ENCODE results near the gene NDUFB7. TPM values are rescaled to one million over a fixed set of nuclear protein-coding genes. Genes with fewer than 3 reads are reported as not detected.

NDUFB7 gene
- total RNA-seq, 2 donors from 2014 or later: 507 to 534 TPM

DNA sequence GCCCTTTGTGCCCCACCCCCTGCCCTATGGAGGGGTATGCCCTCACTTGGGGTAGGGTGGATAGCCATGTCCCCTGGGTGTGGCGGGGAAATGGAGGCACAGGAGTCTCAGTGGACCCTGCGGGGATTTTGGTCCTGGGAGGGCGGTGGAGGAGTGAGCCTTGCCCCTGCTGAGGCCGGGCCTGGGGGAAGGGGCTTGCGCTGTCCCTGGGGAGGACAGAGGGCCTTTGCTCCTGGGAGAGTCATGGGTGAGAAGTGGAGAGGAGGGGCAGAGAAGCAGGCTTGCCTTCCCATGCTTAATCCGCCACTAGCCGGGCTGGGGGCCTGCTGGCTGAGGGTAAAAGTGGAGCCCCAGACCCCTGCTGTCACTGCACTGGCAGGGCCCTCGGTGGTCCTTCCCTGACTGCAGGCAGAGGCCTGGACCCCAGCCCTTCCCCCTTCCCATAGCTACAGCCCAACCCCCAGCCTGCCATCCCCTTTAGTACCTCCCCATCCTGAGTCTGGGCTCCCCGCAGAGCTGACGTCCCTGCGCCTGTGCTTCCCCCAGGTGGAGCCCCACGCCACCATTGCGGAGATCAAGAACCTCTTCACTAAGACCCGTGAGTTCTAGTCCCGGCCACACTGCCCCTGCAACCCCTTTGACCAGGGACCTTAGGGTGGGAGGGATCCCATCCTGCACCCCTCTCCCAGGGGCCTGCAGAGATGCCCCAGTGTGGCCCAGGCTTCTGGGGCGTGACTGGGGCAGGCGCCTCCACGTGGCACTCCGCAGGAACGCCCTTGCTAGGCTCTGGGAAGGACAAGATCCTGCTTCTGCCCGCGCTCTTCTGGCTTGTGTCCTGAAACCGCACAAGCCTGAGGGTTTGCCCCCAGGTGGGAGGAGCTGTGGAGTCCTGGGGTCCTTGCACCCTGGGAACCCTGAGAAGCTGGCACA is 8.9 kb downstream of the NDUFB7 start:
- H3K27ac ChIP-seq: peak overlapping the region; percentile 60 to 63

DNA sequence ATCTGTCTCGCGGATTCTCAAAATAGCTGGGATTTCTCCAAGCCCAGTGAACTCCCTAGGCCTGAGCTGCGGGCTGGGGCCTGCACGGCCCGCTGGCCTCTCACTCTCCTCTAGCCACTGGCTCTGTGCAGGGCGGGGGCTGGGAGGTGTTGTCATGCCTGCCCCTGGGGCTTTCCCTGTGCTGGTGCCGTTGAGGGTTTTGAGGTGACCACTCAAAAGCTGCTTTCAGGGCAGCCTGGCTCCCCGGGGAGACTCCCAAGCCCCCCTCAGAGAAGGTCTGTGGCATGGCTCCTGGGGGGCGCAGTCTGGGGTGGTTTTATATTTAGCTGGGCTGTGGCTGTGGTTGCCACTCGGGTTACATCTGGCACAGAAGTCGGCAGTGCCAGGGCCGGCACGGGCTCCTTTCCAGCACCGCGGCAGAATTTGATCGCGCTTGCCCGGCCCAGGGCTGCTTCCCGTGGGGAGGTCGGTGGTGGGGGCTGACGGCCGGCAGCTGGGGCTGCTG is 10.0 kb downstream of the NDUFB7 start:
- no peak overlapping the region for H3K4me3 ChIP-seq
- peaks cover 5% of the 10 kb centered on the region for H3K4me1 ChIP-seq (replicated peaks)
- TF ChIP-seq POLR2AphosphoS5 (IDR thresholded peaks at IDR 0.05) (no peak), POLR2A (IDR thresholded peaks at IDR 0.05) (no peak)
- TF ChIP-seq, protein P1, sequence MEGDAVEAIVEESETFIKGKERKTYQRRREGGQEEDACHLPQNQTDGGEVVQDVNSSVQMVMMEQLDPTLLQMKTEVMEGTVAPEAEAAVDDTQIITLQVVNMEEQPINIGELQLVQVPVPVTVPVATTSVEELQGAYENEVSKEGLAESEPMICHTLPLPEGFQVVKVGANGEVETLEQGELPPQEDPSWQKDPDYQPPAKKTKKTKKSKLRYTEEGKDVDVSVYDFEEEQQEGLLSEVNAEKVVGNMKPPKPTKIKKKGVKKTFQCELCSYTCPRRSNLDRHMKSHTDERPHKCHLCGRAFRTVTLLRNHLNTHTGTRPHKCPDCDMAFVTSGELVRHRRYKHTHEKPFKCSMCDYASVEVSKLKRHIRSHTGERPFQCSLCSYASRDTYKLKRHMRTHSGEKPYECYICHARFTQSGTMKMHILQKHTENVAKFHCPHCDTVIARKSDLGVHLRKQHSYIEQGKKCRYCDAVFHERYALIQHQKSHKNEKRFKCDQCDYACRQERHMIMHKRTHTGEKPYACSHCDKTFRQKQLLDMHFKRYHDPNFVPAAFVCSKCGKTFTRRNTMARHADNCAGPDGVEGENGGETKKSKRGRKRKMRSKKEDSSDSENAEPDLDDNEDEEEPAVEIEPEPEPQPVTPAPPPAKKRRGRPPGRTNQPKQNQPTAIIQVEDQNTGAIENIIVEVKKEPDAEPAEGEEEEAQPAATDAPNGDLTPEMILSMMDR (IDR thresholded peaks at IDR 0.05): no peak
- peak; percentile 38 for DNase-seq (ENCODE audit: low spot score)
- H3K36me3 ChIP-seq: no peaks in the 10 kb centered on the region
- no peaks in the 10 kb centered on the region for H3K27me3 ChIP-seq (replicated peaks; ENCODE audit: insufficient read depth)
- peak overlapping the region; percentile 60 to 63 for H3K27ac ChIP-seq
- intact Hi-C loops (cut with DNase I): no loop called here
- WGBS: 44% methylated on average over 21 of the region's 22 CpGs
- H3K9me3 ChIP-seq: no peaks in the 10 kb centered on the region

More for the DNA sequence above, 8.9 kb downstream of the NDUFB7 start:
- H3K36me3 ChIP-seq: no peaks in the 10 kb centered on the region
- intact Hi-C loops (cut with DNase I): no loop called here
- no peak overlapping the region for H3K4me3 ChIP-seq
- peaks cover 5% of the 10 kb centered on the region for H3K4me1 ChIP-seq (replicated peaks)
- DNase-seq (ENCODE audit: low spot score): no peak
- WGBS: 80% methylated on average over 23 of the region's 23 CpGs
- no peak for TF ChIP-seq POLR2AphosphoS5 (IDR thresholded peaks at IDR 0.05)
- TF ChIP-seq, protein P1 (IDR thresholded peaks at IDR 0.05): no peak
- no peak for TF ChIP-seq POLR2A (IDR thresholded peaks at IDR 0.05)
- H3K27me3 ChIP-seq (replicated peaks; ENCODE audit: insufficient read depth): no peaks in the 10 kb centered on the region
- H3K9me3 ChIP-seq: no peaks in the 10 kb centered on the region

DNA sequence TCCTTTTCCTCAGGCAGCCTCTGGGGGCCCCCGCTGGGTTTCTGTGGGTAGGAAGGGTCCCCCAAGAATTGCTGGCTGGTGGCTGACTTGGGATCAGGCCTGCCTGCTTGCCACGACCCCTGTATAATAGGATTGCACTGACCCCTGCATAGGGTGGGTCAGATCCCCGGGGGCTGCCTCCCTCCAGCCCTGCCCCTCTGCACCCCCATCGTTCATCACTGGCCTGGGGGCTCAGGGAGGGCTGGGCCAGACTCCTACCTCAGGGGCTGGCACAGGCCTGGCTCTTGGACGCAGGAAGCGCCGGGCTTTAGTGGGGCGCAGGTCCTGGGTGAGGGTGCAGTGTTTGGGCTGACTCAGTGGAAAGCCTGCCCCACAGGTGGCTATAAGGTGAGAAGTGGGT is 10.6 kb downstream of the NDUFB7 start:
- peak overlapping the region; percentile 60 to 63 for H3K27ac ChIP-seq

DNA sequence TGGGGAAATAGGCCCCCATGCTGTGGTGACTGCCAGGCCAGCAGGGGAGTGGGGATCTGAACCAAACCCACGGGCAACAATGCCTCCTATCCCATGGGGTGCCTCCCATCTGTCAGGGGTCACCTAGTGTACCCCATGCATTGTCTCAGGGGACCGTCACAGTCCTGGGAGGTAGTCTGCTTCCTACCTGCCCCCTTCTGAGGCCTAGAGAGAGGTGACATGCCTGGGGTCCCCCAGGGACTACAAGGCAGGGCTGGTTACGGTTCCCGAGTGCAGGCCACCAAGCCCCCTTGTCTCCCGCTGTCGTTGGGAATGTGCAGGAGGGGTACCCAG is 11.1 kb downstream of the NDUFB7 start:
- no peak for DNase-seq (ENCODE audit: low spot score)
- Histone ChIP-seq H3K9me3 (no peaks in the 10 kb centered on the region), H3K27me3 (replicated peaks; ENCODE audit: insufficient read depth) (no peaks in the 10 kb centered on the region), H3K36me3 (no peaks in the 10 kb centered on the region), H3K4me1 (replicated peaks) (peaks cover 11% of the 10 kb centered on the region), H3K4me3 (no peak overlapping the region), H3K27ac (peak overlapping the region in 1 of 2 donors; percentile 63)
- 80% methylated on average over 5 of the region's 6 CpGs for WGBS
- TF ChIP-seq POLR2A (IDR thresholded peaks at IDR 0.05): no peak
- no peak for TF ChIP-seq POLR2AphosphoS5 (IDR thresholded peaks at IDR 0.05)
- TF ChIP-seq, protein P1 (IDR thresholded peaks at IDR 0.05): no peak
- intact Hi-C loops (cut with DNase I): no loop called here

More for the DNA sequence above, 10.6 kb downstream of the NDUFB7 start:
- Histone ChIP-seq H3K36me3 (no peaks in the 10 kb centered on the region), H3K9me3 (no peaks in the 10 kb centered on the region), H3K4me3 (no peak overlapping the region), H3K4me1 (replicated peaks) (peaks cover 10% of the 10 kb centered on the region), H3K27me3 (replicated peaks; ENCODE audit: insufficient read depth) (no peaks in the 10 kb centered on the region)
- WGBS: 71% methylated on average over 8 of the region's 8 CpGs
- no peak for DNase-seq (ENCODE audit: low spot score)
- TF ChIP-seq, protein P1 (IDR thresholded peaks at IDR 0.05): no peak
- TF ChIP-seq POLR2AphosphoS5 (IDR thresholded peaks at IDR 0.05): no peak
- TF ChIP-seq POLR2A (IDR thresholded peaks at IDR 0.05): no peak
- intact Hi-C loops (cut with DNase I): no loop called here
